HUES64 (cell line): ENCODE results near the gene MYOCD. TPM values are rescaled to one million over a fixed set of nuclear protein-coding genes. Genes with fewer than 3 reads are reported as not detected.
A peak's percentile ranks its signal among the peaks of the same experiment; 100 is the strongest.

Source experiments
- H3K27ac ChIP-seq: 2 replicates; pipeline ENCODE4 v1.7.0; 2013; ENCODE audit warnings: low read depth, low read length, inconsistent platforms
- H3K27me3 ChIP-seq: 2 replicates; pipeline ENCODE4 v1.6.1; 2013; ENCODE audit warnings: mild to moderate bottlenecking, low read length; ENCODE audit not compliant: insufficient read depth
- H3K36me3 ChIP-seq: 2 replicates; pipeline ENCODE4 v1.6.1; 2013; ENCODE audit warnings: mild to moderate bottlenecking, low read length; ENCODE audit not compliant: insufficient read depth
- H3K4me1 ChIP-seq: 2 replicates; pipeline ENCODE4 v1.6.1; 2013; ENCODE audit warnings: mild to moderate bottlenecking, low read length, moderate library complexity; ENCODE audit not compliant: insufficient read depth
- H3K4me3 ChIP-seq: 2 replicates; pipeline ENCODE4 v1.5.1; 2013; ENCODE audit warnings: mild to moderate bottlenecking, low read length, moderate library complexity
- H3K9ac ChIP-seq: 2 replicates; pipeline ENCODE4 v1.6.1; 2013; ENCODE audit warnings: mild to moderate bottlenecking, low read depth, low read length
- H3K9me3 ChIP-seq: 2 replicates; pipeline ENCODE4 v1.6.1; 2013; ENCODE audit warnings: low read depth, low read length; ENCODE audit not compliant: insufficient read depth
- WGBS: fragments of 150-250, 120-280 bp; methylation state at CpG from one replicate; pipeline ENCODE4 v1.1.7; 2013; ENCODE audit warnings: missing lambda C conversion rate; 5-methylcytosine and 5-hydroxymethylcytosine counted together
- polyA plus RNA-seq, 2 experiments: library from polyadenylated mRNA; stranded (reverse); fragments of 50-300 nt; gene quantifications; one replicate each; pipeline ENCODE4 v1.2.3, GENCODE V29; 2013

Gene MYOCD, protein sequence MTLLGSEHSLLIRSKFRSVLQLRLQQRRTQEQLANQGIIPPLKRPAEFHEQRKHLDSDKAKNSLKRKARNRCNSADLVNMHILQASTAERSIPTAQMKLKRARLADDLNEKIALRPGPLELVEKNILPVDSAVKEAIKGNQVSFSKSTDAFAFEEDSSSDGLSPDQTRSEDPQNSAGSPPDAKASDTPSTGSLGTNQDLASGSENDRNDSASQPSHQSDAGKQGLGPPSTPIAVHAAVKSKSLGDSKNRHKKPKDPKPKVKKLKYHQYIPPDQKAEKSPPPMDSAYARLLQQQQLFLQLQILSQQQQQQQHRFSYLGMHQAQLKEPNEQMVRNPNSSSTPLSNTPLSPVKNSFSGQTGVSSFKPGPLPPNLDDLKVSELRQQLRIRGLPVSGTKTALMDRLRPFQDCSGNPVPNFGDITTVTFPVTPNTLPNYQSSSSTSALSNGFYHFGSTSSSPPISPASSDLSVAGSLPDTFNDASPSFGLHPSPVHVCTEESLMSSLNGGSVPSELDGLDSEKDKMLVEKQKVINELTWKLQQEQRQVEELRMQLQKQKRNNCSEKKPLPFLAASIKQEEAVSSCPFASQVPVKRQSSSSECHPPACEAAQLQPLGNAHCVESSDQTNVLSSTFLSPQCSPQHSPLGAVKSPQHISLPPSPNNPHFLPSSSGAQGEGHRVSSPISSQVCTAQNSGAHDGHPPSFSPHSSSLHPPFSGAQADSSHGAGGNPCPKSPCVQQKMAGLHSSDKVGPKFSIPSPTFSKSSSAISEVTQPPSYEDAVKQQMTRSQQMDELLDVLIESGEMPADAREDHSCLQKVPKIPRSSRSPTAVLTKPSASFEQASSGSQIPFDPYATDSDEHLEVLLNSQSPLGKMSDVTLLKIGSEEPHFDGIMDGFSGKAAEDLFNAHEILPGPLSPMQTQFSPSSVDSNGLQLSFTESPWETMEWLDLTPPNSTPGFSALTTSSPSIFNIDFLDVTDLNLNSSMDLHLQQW
- polyA plus RNA-seq (2013, experiment 1 of 2) = 0.95 TPM
- polyA plus RNA-seq (2013, experiment 2 of 2) = 1.3 TPM

DNA sequence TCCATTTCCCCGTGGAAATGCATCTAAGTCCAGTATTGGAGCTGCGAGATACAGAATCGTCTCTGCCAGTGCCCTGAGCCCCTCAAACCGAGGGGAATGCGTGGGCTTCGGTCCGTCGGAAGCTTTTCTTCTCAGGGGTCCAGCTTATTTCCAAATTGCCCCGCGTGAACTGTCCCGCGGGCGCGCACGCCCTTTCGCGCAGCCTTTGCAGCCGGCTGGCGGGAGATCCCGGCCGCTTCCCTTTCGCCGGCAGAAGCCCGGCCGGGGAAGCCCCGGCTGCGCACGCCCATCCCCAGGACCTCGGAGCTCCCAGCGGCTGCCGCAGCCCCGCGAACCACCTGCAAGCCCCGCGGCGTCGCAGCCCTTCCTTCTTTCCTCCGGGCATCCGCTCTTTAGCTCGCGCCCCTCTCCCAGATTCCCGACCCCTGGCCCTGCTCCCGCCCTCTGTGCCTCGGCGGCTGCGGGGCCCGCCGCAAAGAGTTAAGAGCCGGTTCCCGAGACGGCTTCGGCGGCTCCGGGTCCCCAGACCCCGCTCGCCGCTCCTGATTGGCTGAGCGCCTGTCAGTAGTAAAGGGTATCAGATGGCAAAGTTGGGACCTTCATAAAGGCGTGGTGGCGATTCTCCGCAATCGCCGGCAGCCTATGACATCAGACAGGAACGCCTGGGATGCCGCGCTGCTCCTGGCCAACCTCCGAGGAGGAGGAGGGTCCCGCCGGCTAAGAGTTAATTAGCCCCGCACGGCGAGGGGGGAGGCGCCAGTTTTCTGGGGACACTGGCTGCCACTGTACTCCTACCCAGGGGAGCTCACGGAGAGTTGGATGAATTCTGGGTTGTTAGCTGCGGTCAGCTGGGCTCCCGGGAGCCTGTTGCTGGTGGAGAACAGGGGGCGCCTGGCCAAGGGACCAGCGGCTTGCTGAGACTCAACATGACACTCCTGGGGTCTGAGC, at the start of gene MYOCD:
TSS of gene MYOCD (plus strand) at position 628 of the 948 bp plus-strand sequence. CDS start at position 927, 299 bp downstream.
- peak within 1 kb of the TSS; percentile 39; the same call in 1 of the 2 replicates for H3K9ac ChIP-seq
- WGBS = under 1% methylated on average over 78 of the region's 78 CpGs

DNA sequence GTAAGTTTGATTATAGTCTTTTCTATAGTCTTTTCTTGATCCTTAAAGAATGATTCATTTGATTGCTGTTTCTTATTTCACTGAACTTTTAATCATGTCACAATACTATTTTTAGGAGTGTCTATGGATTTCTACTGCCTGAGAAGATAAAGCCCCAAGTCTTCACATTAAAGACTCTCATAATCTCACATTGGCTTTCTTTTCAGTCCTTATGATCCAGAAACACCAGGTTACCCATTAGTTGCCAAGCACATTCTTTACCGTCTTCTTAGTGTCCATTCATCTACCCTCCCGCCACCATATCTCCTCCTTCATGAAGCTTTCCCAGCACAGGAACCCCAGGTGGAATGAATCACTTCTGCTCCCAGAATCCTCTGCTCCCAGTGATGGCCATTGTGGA, 49.5 kb upstream of the MYOCD start:
- H3K36me3 ChIP-seq = no peaks in the 10 kb centered on the region
- no peak overlapping the region for H3K27ac ChIP-seq
- no peaks in the 10 kb centered on the region for H3K27me3 ChIP-seq
- no peak overlapping the region for H3K4me3 ChIP-seq
- WGBS = 96% methylated on average over 2 of the region's 2 CpGs
- H3K9me3 ChIP-seq = no peaks in the 10 kb centered on the region
- H3K4me1 ChIP-seq = peaks cover 14% of the 10 kb centered on the region
- no peak overlapping the region for H3K9ac ChIP-seq

More for the DNA sequence above, at the start of gene MYOCD:
- Histone ChIP-seq H3K9me3 (no peaks in the 10 kb centered on the region), H3K27ac (no peak within 1 kb of the TSS), H3K4me3 (peak within 1 kb of the TSS; percentile 72), H3K4me1 (no peaks in the 10 kb centered on the region), H3K36me3 (no peaks in the 10 kb centered on the region), H3K27me3 (peaks cover 30% of the 10 kb centered on the region)

DNA sequence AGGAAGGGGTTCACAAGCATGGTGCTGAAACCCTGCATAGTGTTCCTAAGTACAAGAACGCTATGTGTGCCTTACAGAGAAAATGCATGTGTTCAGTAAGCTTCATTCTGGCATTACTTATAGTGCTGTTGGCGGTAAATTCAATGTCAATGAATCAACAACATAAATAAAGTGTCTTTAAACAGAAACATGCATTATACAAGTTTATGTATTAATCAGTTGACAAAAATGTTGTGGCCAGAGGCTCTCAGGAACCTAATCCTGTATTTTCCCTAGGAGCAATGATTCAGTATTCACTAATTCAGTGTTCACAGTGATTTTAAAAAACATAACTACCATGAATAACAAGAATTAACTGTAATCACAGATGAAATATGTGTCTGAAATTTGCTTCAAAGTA, 47.1 kb upstream of the MYOCD start:
- Histone ChIP-seq H3K4me3 (no peak overlapping the region), H3K27me3 (no peaks in the 10 kb centered on the region), H3K27ac (no peak overlapping the region), H3K9me3 (no peaks in the 10 kb centered on the region), H3K9ac (no peak overlapping the region), H3K4me1 (peaks cover 19% of the 10 kb centered on the region), H3K36me3 (no peaks in the 10 kb centered on the region)
- WGBS = 99% methylated on average over 2 of the region's 2 CpGs

DNA sequence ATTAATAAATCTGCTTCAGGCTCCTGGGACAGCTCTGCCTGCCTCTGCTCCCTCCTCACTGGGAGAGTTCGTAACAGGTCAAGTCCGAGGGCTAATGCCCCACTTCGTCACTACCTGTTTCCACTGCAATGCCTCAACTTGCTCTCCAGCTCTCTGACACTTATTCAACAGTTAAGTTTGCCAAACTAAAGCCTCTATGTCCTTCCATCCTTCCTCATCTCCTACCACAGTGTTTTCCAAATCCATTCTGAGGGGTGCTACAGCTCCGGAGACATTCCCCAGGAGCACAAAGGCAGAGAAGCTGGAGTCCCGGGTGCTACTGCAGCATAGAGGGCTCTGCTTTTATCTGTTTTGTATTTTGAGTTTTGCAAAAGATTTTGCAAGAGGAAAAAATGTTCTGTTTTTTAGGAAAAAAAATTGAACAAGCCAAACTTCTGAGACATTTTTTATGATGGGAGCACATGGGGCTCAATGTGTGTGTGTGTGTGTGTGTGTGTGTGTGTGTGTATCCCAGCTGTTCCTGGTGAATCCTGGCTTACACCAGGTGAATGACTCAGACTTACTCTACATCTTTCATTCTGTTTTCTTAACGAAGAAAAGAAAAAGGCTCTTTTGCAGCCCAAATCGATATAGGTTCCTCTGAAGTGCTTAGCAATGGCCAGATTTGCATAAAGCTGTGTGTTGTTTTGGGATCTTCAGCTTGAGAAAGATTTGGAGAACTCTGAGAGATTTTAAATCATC, 46.1 kb upstream of the MYOCD start:
- no peak overlapping the region for H3K4me3 ChIP-seq
- 66% methylated on average over 7 of the region's 7 CpGs for WGBS
- H3K27me3 ChIP-seq = no peaks in the 10 kb centered on the region
- no peaks in the 10 kb centered on the region for H3K36me3 ChIP-seq
- peak overlapping the region; percentile 46; the same call in 1 of the 2 replicates for H3K27ac ChIP-seq
- H3K9ac ChIP-seq = no peak overlapping the region
- H3K9me3 ChIP-seq = no peaks in the 10 kb centered on the region
- H3K4me1 ChIP-seq = peaks cover 26% of the 10 kb centered on the region

DNA sequence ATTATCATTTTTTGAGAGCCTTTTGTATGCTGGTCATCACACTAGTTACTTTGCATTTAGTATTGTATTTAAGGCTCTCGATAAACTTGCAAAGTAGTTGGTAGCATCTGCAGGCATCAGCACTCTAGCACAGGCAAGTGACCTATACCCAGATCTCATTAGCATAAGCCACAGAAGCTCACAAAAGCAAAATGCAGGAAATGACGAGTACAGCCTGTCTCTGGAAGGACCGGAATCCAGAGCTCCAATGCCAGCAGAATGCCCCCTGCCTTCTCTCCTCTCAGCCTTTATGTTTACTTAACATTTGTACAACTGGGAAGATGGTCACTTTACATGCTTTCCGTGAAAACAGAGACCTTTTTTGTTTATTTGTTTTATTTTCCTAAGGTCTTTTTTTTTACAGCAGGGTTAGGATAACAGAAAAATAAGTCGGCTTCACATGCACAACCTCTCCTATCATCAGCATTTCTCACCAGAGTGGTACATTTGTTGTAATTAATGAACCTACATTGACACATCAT, 45.4 kb upstream of the MYOCD start:
- Histone ChIP-seq H3K4me1 (peaks cover 31% of the 10 kb centered on the region), H3K9me3 (no peaks in the 10 kb centered on the region), H3K9ac (no peak overlapping the region), H3K27me3 (no peaks in the 10 kb centered on the region), H3K4me3 (no peak overlapping the region), H3K27ac (peak overlapping the region; percentile 46; the same call in 1 of the 2 replicates), H3K36me3 (no peaks in the 10 kb centered on the region)
- WGBS = 59% methylated on average over 3 of the region's 5 CpGs

DNA sequence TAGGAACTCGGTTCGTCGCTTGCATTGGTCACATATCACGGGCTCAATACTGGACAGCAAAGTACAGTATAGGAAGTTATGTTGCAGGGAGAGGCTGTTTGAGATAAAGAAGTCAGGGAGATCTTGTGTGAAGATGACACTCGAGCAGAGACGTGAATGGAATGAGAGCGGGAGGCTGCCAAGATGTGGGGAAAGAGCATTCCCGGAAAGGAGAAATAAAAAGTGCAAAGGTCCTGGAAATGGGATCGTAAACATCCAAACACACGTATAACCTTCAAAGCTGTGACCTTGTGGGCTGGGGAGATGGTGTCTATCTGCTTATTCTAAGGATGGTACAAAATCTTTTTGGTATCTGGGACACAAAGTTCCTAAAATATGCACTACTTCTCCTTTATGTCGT, 43.0 kb upstream of the MYOCD start:
- H3K27ac ChIP-seq = no peak overlapping the region
- peaks cover 36% of the 10 kb centered on the region for H3K4me1 ChIP-seq
- no peaks in the 10 kb centered on the region for H3K36me3 ChIP-seq
- H3K9ac ChIP-seq = no peak overlapping the region
- no peaks in the 10 kb centered on the region for H3K9me3 ChIP-seq
- H3K4me3 ChIP-seq = no peak overlapping the region
- no peaks in the 10 kb centered on the region for H3K27me3 ChIP-seq
- 95% methylated on average over 11 of the region's 11 CpGs for WGBS

DNA sequence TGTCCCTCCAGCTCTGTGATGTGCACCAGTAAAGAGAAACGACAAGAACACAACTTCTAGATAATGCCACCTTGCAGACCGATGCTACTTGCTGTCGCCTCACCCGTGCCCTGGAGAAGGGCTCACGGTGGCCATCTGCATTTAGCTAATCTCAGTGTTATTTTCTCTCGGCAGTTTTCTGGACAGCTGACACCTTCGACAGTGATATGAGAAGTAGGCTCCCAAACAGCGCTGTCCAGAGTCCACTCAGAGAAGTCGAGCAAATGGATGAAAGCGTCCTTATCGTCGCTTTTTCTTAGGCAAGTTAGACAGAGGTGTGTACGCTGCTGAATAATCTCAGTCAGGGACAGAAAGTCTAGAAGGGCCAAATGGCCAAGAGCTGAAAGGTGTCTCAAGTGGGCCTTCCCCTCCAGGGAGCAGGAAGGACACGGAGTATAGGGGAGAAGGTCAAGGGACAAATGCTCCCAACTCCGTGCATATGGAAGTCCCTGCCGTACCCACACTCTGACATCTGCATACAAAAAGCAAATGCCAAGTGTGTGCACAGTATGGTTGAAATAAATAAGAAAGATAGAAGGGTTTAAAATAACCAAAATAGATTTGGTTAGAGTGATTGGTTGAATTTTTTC, 42.4 kb upstream of the MYOCD start:
- Histone ChIP-seq H3K27ac (no peak overlapping the region), H3K9ac (no peak overlapping the region), H3K36me3 (no peaks in the 10 kb centered on the region), H3K9me3 (no peaks in the 10 kb centered on the region), H3K4me3 (no peak overlapping the region), H3K27me3 (no peaks in the 10 kb centered on the region), H3K4me1 (peaks cover 36% of the 10 kb centered on the region)
- 88% methylated on average over 15 of the region's 16 CpGs for WGBS

DNA sequence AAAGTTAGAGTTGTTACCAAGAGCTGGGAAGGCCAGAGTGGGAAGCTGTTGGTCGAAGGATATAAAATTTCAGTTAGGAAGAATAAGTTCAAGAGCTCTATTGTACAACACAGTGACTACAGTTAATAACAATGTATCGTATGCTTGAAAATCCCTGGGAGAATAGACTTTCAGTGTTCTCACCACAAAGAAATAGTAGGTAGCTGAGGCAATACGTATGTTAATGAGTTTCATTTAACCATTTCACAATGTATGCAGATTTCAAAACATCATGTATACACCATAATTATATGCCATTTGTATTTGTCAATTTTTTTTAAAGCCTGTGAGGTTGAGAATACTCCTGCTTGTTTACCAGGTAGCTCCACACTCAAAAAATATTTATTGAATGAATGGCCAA, 41.5 kb upstream of the MYOCD start:
- no peak overlapping the region for H3K9ac ChIP-seq
- peaks cover 36% of the 10 kb centered on the region for H3K4me1 ChIP-seq
- H3K27ac ChIP-seq = no peak overlapping the region
- no peaks in the 10 kb centered on the region for H3K9me3 ChIP-seq
- no peaks in the 10 kb centered on the region for H3K27me3 ChIP-seq
- WGBS = 96% methylated on average over 2 of the region's 3 CpGs
- no peaks in the 10 kb centered on the region for H3K36me3 ChIP-seq
- H3K4me3 ChIP-seq = no peak overlapping the region

DNA sequence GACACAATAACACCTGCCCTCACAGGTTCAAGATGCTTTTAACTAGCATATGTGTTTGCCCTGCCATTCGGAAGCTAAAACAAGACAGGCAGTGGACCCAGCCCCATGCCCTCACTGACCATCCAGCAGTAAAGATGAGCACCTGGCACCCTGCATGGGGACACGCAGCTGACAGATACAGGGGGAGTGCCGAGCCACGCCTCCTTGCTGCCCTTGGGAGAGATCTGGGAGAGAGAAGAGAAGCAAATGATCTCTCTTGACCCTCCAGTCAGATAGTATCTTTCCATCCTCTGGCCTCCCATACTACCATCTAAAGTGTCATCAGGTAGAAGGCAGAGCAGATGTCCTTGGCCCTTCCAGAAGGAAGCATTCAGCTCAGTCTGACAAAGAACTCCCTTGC, 40.6 kb upstream of the MYOCD start:
- Histone ChIP-seq H3K9ac (no peak overlapping the region), H3K27ac (no peak overlapping the region), H3K4me3 (no peak overlapping the region), H3K36me3 (no peaks in the 10 kb centered on the region), H3K9me3 (no peaks in the 10 kb centered on the region), H3K27me3 (no peaks in the 10 kb centered on the region), H3K4me1 (peaks cover 27% of the 10 kb centered on the region)
- WGBS = 94% methylated on average over 4 of the region's 4 CpGs
